Activated T-cell treated with anti-CD3 and anti-CD28 coated beads for 48 hours (primary cell): ENCODE data around the gene MICAL1.

Source experiments
- DNase-seq: peaks from one replicate; pipeline ENCODE4 v3.0.0-alpha.2; 2020; ENCODE audit warnings: low read depth

The MICAL1 gene, protein sequence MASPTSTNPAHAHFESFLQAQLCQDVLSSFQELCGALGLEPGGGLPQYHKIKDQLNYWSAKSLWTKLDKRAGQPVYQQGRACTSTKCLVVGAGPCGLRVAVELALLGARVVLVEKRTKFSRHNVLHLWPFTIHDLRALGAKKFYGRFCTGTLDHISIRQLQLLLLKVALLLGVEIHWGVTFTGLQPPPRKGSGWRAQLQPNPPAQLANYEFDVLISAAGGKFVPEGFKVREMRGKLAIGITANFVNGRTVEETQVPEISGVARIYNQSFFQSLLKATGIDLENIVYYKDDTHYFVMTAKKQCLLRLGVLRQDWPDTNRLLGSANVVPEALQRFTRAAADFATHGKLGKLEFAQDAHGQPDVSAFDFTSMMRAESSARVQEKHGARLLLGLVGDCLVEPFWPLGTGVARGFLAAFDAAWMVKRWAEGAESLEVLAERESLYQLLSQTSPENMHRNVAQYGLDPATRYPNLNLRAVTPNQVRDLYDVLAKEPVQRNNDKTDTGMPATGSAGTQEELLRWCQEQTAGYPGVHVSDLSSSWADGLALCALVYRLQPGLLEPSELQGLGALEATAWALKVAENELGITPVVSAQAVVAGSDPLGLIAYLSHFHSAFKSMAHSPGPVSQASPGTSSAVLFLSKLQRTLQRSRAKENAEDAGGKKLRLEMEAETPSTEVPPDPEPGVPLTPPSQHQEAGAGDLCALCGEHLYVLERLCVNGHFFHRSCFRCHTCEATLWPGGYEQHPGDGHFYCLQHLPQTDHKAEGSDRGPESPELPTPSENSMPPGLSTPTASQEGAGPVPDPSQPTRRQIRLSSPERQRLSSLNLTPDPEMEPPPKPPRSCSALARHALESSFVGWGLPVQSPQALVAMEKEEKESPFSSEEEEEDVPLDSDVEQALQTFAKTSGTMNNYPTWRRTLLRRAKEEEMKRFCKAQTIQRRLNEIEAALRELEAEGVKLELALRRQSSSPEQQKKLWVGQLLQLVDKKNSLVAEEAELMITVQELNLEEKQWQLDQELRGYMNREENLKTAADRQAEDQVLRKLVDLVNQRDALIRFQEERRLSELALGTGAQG

GRCh38 chr6:109455437-109456110 lies at the start of gene MICAL1:
Gene MICAL1, minus strand, starts transcription at chr6:109455772. Its CDS starts 1,576 bp downstream, at chr6:109454196.
- DNase-seq, result peak; percentile 53

- no peak for DNase-seq
Measured at GRCh38 chr6:109503327-109504224, 48.0 kb upstream of the MICAL1 start.

- DNase-seq, result no peak
Measured at GRCh38 chr6:109498936-109499335, 43.4 kb upstream of the MICAL1 start.

DNA sequence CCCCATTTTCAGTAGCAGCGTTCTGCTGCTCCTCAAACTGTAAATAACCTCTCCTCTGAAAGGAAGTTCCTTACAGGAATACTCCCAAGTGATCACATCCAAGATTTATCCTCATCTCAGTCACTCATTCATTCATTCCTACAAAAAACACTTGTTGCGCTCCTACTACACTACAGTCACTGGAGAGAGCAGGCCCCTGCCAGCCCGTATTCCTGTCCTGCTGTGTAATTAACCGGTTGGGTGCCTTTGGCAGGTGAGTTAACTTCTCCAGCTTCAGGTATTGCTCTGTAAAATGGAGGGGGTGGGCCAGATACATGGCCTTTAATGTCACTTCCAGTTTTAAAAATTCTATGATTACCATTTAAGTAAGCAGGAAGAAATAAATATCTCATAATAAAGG lies 42.5 kb upstream of the MICAL1 start:
- no peak for DNase-seq

GRCh38 chr6:109496036-109496772 lies 40.6 kb upstream of the MICAL1 start:
- no peak for DNase-seq

- no peak for DNase-seq
Measured at GRCh38 chr6:109493865-109494264, 38.3 kb upstream of the MICAL1 start.

DNA sequence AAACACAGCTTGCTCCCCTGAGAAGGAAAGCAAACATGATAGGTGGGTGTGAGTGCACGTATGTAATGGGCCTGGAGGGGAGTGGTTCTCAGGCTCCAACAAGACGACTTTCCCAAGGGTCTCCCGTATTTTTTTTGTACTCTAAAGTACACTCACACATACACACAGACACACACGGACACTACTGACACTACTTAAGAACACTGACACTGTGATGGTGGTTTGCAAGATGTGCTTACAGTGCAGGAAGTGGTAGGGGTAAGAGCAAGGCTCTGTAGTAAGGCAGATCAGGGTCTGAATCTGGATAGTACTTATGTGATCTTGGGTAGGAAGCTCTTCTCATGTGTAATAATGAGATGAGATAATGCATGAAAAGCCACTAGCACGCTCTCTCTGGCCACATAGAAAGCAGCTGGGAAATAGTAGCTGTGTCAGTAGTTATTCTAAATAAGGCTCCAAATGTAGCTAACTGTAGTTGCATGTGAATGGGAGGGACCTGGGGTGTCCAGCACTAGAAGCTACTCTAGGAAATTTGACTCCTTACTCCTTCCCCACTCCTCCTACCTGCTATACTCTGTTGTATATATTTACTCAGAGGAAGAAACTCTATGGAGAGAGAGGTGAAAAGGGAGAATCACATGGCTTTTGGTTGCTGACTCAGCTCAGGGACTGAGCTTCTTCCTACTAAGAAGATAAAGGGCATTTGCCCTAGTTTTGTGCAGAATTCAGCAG lies 35.8 kb upstream of the MICAL1 start:
- DNase-seq, result no peak

GRCh38 chr6:109490713-109491112 lies 35.1 kb upstream of the MICAL1 start:
- DNase-seq, result no peak

- DNase-seq, result no peak
Measured at GRCh38 chr6:109488001-109488400, 32.4 kb upstream of the MICAL1 start.

DNA sequence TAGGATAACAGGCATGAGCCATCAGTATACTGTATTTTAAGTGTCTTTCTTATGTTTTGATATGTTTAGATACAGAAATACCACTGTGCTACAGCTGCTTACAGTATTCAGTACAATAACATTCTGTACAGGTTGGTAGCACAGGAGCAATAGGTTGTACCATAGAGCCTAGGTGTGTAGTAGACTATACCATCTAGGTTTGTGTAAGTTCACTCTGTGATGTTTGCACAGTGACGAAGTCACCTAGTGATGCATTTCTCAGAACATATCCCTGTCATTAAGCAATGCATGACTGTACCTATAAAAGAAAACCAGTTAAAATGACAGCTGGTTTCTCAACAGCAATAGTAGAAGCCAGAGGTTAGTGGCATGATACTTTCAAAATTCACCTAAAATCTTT lies 30.5 kb upstream of the MICAL1 start:
- DNase-seq, result no peak

- no peak for DNase-seq
Measured at GRCh38 chr6:109485266-109485935, 29.8 kb upstream of the MICAL1 start.

- no peak for DNase-seq
Measured at GRCh38 chr6:109484122-109484521, 28.6 kb upstream of the MICAL1 start.

DNA sequence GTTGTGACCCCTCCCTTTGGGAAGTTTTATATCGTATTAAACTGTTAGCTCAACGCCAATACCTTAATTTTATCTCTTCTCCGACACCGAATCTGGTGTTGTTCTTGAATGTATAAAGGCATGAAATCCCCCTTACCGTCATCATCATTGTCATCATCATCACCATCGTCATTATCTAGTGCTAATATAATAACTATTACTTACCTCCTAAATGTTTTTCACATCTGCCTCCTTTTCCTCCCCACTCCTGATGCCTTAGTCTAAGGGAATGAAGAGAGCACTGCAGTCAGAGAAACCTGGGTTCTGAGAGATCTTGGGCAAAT lies 28.1 kb upstream of the MICAL1 start:
- DNase-seq, result no peak

GRCh38 chr6:109482905-109483734 lies 27.5 kb upstream of the MICAL1 start, which contains the start of gene ZBTB24:
Gene ZBTB24, minus strand, starts transcription at chr6:109483219. Its CDS starts 1,193 bp downstream, at chr6:109482026.
- peak; percentile 89 for DNase-seq

- no peak for DNase-seq
Measured at GRCh38 chr6:109480993-109481480, 25.5 kb upstream of the MICAL1 start.

DNA sequence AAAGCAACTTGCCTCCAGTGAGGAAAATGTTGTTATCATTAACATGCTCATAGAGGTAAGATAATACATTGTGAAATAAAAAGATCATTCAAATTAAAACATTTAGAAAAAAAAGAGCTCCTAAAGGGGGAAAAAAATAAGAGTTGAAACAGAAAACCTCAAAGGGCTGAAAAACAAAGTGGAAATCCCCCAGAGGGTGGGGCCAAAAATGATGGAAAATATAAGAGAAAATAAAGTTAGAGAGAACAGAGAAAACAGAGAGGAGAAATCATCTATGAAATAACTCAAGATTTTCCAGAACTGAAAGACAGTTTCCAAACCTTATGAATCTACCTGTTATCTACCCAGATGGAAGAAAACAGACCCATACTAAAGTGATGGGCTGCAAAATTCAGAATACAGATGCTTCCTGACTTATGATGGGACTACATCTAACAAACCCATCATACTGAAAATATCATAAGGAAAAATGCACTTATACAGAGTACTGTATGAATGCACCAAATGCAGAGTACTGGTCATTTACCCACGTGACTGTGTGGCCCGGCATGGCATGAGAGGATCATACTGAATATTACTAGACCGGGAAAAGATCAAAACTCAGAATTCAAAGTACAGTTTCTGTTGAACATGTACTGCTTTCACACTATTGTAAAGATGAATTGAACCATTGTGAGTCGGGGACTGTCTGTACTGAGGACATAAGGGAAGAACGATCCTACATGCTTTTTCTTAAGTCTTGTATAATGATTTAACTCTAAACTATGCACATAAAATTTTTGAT lies 23.5 kb upstream of the MICAL1 start:
- no peak for DNase-seq

DNA sequence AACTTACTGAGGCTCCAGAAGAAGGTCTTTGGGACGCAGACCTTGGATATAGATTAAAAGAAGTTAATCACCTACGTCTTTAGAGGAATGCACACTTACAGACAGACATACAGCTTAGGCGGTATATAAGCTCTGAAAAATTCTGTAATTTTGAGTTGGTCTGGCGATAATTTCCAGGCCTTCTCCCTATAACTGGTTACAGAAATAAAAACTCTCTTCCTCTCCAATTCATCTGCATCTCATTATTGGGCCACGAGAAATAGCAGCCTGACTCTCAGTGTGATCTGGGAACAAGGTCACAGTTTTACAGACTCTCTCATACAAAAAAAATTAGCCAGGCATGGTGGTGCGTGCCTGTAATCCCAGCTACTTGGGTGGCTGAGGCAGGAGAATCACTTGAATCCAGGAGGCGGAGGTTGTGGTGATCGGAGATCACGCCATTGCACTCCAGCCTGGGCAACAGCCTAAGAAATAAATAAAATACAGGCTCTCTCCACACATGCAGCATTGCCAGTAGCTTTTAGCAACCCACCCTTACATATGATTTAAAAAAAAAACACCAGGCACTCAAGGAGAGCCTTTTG lies 22.7 kb upstream of the MICAL1 start:
- DNase-seq, result no peak
